H1 (cell line): Measurements from ENCODE around the gene RHOH. TPM values are rescaled to one million over a fixed set of nuclear protein-coding genes. Genes with fewer than 3 reads are reported as not detected.

ENCODE experiments used
- GABPA ChIP-seq: IDR thresholded peaks from 2 replicates; pipeline ENCODE4 v1.6.1; 2011; ENCODE audit warnings: mild to moderate bottlenecking, low read length, moderate library complexity, borderline replicate concordance; ENCODE audit not compliant: insufficient read depth
- SUZ12 ChIP-seq: fragments of 200-600 bp; sonication (generic); IDR thresholded peaks from 2 replicates; pipeline ENCODE4 v1.6.1; 2012; ENCODE audit warnings: mild to moderate bottlenecking, inconsistent platforms, low read length, moderate library complexity, mixed read lengths
- polyA plus RNA-seq, 7 experiments: library from polyadenylated mRNA; depleted of rRNA in 3 of 7; stranded (reverse) in 5 of 7; unstranded in 2 of 7; fragments of >200 nt in 5 of 7; fragments of 200-250 nt in 2 of 7; gene quantifications; 1 replicate in 5 of 7; 2 replicates in 1 of 7; 4 replicates in 1 of 7; pipeline versions ENCODE4 v1.2.1 to v1.2.3, GENCODE V29; 2011 to 2013; ENCODE audit warnings: missing spikeins in 2 of 7, mixed read lengths in 2 of 7
- total RNA-seq: library from RNA; stranded (reverse); fragmentation: NEBNext Ultra II Directional; extraction: Animal tissue kit (Norgen Biotek cat#: 25700); gene quantifications from 2 replicates; pipeline ENCODE4 v1.2.1, GENCODE V29; 2021
- TF ChIP-seq, protein P1 (sequence below): IDR thresholded peaks from 2 replicates; pipeline ENCODE4 v1.6.1; 2012; ENCODE audit warnings: inconsistent platforms

RHOH gene
- total and polyA plus RNA-seq, 2 of the 8 experiments (the other 6 are each of a cell fraction or from before 2014, with no cell fraction given) = 5.9 to 6.9 TPM

DNA sequence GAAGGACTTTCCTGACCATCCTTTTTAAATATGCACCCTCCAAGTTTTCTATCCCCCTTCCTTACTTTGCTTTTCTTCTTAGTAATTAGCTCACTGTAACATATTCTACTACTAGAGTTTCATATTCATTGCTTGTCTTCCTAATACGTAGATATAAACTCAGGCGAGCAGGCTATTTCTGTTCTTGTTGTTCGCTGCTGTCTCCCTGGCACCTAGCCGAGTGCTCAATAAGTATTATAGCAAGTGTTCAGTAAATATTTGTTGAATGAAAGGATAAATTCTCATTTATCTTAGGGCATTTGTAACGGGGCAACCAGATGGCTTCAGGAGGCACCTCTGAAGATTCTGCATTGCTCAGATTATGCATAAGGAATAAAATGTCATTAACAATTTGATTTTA is 6.8 kb upstream of the RHOH start (continued):
- TF ChIP-seq SUZ12 (no peak), GABPA (no peak)
- TF ChIP-seq, protein P1, sequence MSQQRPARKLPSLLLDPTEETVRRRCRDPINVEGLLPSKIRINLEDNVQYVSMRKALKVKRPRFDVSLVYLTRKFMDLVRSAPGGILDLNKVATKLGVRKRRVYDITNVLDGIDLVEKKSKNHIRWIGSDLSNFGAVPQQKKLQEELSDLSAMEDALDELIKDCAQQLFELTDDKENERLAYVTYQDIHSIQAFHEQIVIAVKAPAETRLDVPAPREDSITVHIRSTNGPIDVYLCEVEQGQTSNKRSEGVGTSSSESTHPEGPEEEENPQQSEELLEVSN = no peak
